Measurements from ENCODE around the gene FBXO44.

Gene FBXO44

GRCh38 chr1:11646317-11646716 is 8.4 kb upstream of the FBXO44 start:
- Mint-ChIP-seq H3K27ac (no peak overlapping the region), H3K4me1 (peaks cover 18 to 29% of the 10 kb centered on the region in 2 donors), H3K4me3 (no peak overlapping the region), H3K9me3 (no peaks in the 10 kb centered on the region), H3K36me3 (no peaks in the 10 kb centered on the region), H3K27me3 (peaks cover 9 to 24% of the 10 kb centered on the region in 2 donors)
- DNase-seq = no peak
- no peak for ATAC-seq (replicated peaks)

- Mint-ChIP-seq H3K9me3 (no peaks in the 10 kb centered on the region), H3K4me1 (peaks cover 18 to 28% of the 10 kb centered on the region in 2 donors), H3K27ac (no peak overlapping the region), H3K4me3 (no peak overlapping the region), H3K36me3 (no peaks in the 10 kb centered on the region), H3K27me3 (peaks cover 5 to 14% of the 10 kb centered on the region in 2 donors)
- no peak for ATAC-seq (replicated peaks)
- DNase-seq = no peak
Observed at GRCh38 chr1:11647333-11647732, 7.3 kb upstream of the FBXO44 start.

DNA sequence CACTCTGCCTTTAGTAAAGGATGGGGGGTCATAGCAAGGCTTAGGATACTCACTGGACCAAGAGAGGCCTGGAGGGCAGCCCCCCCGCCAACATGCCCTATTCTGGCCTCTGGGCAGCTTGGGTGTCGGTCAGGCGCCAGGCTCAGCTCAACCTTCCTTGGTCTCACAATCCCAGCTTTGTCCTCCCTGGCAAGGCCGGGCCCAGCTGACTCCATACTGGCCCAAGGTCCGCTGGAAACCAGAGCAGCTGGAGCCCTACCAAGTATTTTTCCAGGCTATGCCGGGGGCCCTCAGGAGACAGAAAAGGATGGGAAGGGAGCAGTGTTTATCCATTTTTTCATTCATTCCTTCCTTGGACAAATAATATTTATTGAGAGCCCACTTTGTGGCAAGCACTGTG is 6.6 kb upstream of the FBXO44 start:
- Mint-ChIP-seq H3K27ac (no peak overlapping the region), H3K4me3 (no peak overlapping the region), H3K9me3 (no peaks in the 10 kb centered on the region), H3K27me3 (peaks cover 5 to 14% of the 10 kb centered on the region in 2 donors), H3K4me1 (peaks cover 16 to 21% of the 10 kb centered on the region in 2 donors), H3K36me3 (no peaks in the 10 kb centered on the region)
- ATAC-seq (replicated peaks) (no peak), DNase-seq (no peak)

- Mint-ChIP-seq H3K4me3 (peak overlapping the region; percentile 17 to 23), H3K27me3 (peaks cover 5 to 14% of the 10 kb centered on the region in 2 donors), H3K4me1 (peaks cover 14 to 18% of the 10 kb centered on the region in 2 donors), H3K27ac (no peak overlapping the region), H3K9me3 (no peaks in the 10 kb centered on the region), H3K36me3 (no peaks in the 10 kb centered on the region)
- ATAC-seq (replicated peaks) (peak; percentile 24 to 38), DNase-seq (no peak)
Observed at GRCh38 chr1:11648732-11649158, 5.9 kb upstream of the FBXO44 start.

DNA sequence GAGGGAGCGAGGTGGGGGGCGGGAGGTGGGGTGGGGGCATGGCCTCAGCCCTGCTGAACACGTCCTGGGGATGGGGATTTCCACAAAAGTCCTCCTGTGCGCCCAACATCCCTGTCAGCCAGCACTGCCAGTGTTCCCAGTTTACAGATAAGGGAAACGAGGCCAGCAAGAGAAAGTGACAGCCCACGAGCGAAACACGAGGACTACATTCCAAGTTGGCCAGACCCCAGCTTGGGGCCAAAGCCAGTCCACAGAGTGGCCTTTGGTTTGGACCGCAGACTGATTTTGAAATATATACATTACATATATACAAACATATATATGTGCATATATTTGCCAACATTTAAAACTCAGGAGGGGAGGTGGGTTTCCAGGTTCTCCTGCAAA is 5.4 kb upstream of the FBXO44 start:
- Mint-ChIP-seq H3K27ac (no peak overlapping the region), H3K4me3 (no peak overlapping the region)

DNA sequence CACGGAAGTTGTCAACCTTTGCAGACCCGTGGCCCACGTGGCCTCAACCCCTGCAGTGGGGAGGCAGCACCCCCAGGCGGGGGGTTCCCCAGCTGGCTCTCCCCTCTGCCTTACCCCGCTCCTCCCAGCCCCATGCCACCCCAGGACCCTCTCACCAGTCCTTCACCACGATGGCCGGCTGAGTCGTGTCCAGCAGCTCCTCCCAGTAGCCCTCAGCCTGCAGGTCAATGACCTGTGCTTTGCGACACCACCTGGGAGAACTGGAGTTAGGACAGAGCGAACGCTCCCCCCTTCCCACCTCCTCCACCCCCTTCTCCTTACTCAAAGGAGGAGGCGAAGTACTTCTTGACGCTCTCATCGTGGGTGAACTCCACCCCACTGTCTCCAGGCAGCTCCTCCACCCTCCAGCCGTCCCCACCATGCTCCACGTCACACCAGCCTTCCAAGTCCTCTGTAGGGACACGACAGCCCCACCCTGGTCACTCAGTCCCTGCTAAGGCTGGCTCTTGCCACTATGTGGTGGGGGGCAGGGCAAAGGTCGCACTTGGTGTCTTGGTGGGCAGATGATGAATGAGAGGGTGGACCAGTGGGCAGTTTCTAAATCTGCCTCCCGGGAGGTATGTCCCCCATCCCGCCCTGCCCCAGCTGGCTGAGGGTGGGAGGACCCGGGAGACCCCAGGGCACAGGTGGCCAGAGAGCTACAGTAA is 4.9 kb upstream of the FBXO44 start:
- H3K4me1 Mint-ChIP-seq = peaks cover 14 to 18% of the 10 kb centered on the region in 2 donors
- peaks cover 5 to 14% of the 10 kb centered on the region in 2 donors for H3K27me3 Mint-ChIP-seq
- no peak for DNase-seq
- no peak overlapping the region for H3K27ac Mint-ChIP-seq
- no peak for ATAC-seq (replicated peaks)
- no peaks in the 10 kb centered on the region for H3K9me3 Mint-ChIP-seq
- H3K4me3 Mint-ChIP-seq = peak overlapping the region; percentile 37 to 73
- H3K36me3 Mint-ChIP-seq = no peaks in the 10 kb centered on the region

More for the DNA sequence above, 5.4 kb upstream of the FBXO44 start:
- ATAC-seq (replicated peaks) (no peak), DNase-seq (no peak)
- Mint-ChIP-seq H3K4me1 (peaks cover 14 to 18% of the 10 kb centered on the region in 2 donors), H3K27me3 (peaks cover 5 to 14% of the 10 kb centered on the region in 2 donors), H3K36me3 (no peaks in the 10 kb centered on the region), H3K9me3 (no peaks in the 10 kb centered on the region)

- ATAC-seq (replicated peaks) = peak; percentile 74 to 76
- H3K4me3 Mint-ChIP-seq = peak overlapping the region; percentile 64 to 73
- H3K9me3 Mint-ChIP-seq = no peaks in the 10 kb centered on the region
- peak; percentile 75 for DNase-seq
- peak overlapping the region; percentile 47 for H3K27ac Mint-ChIP-seq
- no peaks in the 10 kb centered on the region for H3K36me3 Mint-ChIP-seq
- peaks cover 14 to 24% of the 10 kb centered on the region in 2 donors for H3K4me1 Mint-ChIP-seq
- peaks cover 5 to 14% of the 10 kb centered on the region in 2 donors for H3K27me3 Mint-ChIP-seq
Observed at GRCh38 chr1:11650331-11650991, 4.2 kb upstream of the FBXO44 start.

DNA sequence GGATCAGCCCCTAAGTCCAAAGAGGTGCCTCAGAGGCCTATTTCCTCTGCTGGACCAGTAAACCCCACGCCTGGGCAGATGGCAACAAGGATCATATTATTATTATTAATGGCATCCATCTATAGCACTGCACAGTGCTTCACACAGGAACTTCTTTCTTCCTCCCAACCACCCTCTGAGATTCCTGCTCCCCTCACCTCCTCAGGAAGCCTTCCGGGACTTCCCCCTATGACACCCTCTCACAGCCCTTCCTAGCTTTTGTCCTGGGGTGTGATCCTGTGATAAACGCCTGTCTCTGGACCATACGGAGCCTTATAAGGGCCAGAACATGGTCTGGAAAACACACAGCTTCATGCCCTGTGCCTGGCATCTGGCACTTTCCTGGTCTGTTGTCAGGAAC is 3.7 kb upstream of the FBXO44 start:
- no peak for ATAC-seq (replicated peaks)
- Mint-ChIP-seq H3K9me3 (no peaks in the 10 kb centered on the region), H3K36me3 (no peaks in the 10 kb centered on the region), H3K4me1 (peaks cover 17 to 30% of the 10 kb centered on the region in 2 donors), H3K27ac (no peak overlapping the region), H3K27me3 (peaks cover 5 to 14% of the 10 kb centered on the region in 2 donors), H3K4me3 (peak overlapping the region; percentile 64 to 73)
- no peak for DNase-seq

- H3K9me3 Mint-ChIP-seq = no peaks in the 10 kb centered on the region
- ATAC-seq (replicated peaks) (no peak), DNase-seq (no peak)
- H3K27me3 Mint-ChIP-seq = peaks cover 5 to 7% of the 10 kb centered on the region in 2 donors
- peak overlapping the region; percentile 39 for H3K27ac Mint-ChIP-seq
- peaks cover 17 to 30% of the 10 kb centered on the region in 2 donors for H3K4me1 Mint-ChIP-seq
- H3K4me3 Mint-ChIP-seq = no peak overlapping the region
- peaks cover 0 to 2% of the 10 kb centered on the region in 2 donors for H3K36me3 Mint-ChIP-seq
Observed at GRCh38 chr1:11652203-11652780, 2.4 kb upstream of the FBXO44 start.

DNA sequence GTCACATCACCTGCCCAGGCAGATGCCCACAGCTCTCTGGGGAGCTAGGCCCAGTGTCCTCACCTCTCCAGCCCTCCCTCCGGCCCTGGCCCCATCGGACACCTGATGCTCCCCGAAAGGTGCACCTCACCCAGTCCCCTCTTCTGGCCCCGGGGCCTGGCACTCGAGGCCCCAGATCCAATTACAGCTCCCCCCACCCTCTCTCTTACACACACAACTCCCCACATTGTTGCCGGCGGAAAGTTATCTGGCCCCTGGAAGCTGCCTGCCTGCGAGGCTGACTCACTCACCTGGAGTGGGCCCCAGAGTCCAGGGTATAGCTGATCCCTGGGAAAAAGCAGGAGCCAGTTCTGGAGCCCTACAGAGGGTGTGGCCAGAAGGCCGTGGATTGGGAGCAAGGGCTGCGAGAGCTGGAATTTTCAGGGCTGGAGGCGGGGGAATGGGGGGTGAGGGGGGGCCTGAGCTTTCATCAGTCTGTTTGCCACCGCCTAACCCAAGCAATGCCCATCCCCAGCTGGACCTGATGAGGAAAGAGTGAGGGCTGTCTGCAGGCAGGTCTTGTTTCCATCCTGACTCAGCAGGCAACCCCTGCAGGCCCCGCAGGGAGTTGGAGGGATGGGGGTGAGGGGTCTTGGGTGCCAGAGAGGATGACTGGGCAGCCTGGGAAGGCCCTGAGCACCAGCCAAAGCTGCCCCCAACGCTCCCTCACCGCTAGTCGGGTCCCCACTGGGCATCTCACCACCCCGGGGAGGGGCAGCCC is 1.4 kb upstream of the FBXO44 start:
- Mint-ChIP-seq H3K4me3 (peak overlapping the region; percentile 44 to 87), H3K9me3 (no peaks in the 10 kb centered on the region), H3K4me1 (peaks cover 17 to 30% of the 10 kb centered on the region in 2 donors), H3K27ac (no peak overlapping the region), H3K27me3 (peaks cover 5 to 7% of the 10 kb centered on the region in 2 donors), H3K36me3 (peaks cover 4 to 7% of the 10 kb centered on the region in 2 donors)
- ATAC-seq (replicated peaks) (no peak), DNase-seq (no peak)

- DNase-seq = no peak
- Mint-ChIP-seq H3K9me3 (no peaks in the 10 kb centered on the region), H3K4me3 (peak overlapping the region; percentile 44 to 87), H3K27me3 (peaks cover 5 to 7% of the 10 kb centered on the region in 2 donors), H3K27ac (peak overlapping the region; percentile 20), H3K4me1 (peaks cover 17 to 30% of the 10 kb centered on the region in 2 donors), H3K36me3 (peaks cover 4 to 7% of the 10 kb centered on the region in 2 donors)
- no peak for ATAC-seq (replicated peaks)
Observed at GRCh38 chr1:11653861-11654136, 878 bp upstream of the FBXO44 start.

GRCh38 chr1:11654939-11655808 is 497 bp downstream of the FBXO44 start:
- peak; percentile 36 to 44 for ATAC-seq (replicated peaks)
- peaks cover 12 to 23% of the 10 kb centered on the region in 2 donors for H3K4me1 Mint-ChIP-seq
- H3K4me3 Mint-ChIP-seq = peak overlapping the region; percentile 80 to 87
- H3K9me3 Mint-ChIP-seq = no peaks in the 10 kb centered on the region
- peaks cover 4 to 9% of the 10 kb centered on the region in 2 donors for H3K36me3 Mint-ChIP-seq
- DNase-seq = no peak
- peaks cover 0 to under 1% of the 10 kb centered on the region in 2 donors for H3K27me3 Mint-ChIP-seq
- no peak overlapping the region for H3K27ac Mint-ChIP-seq

GRCh38 chr1:11657654-11658053 is 3.0 kb downstream of the FBXO44 start:
- no peak for DNase-seq
- Mint-ChIP-seq H3K27me3 (no peaks in the 10 kb centered on the region), H3K36me3 (peaks cover 18 to 21% of the 10 kb centered on the region in 2 donors), H3K27ac (no peak overlapping the region), H3K9me3 (no peaks in the 10 kb centered on the region), H3K4me1 (peaks cover 4 to 18% of the 10 kb centered on the region in 2 donors), H3K4me3 (no peak overlapping the region)
- no peak for ATAC-seq (replicated peaks)

Data from stimulated activated naive B cell treated with anti-CD40 and anti-IgM and Interleukin-4, amounts not matched to agents 10 μg/mL and 1 μg/mL and 100 μg/mL, for 72 hours (primary cell).